ENCODE results near the gene POU6F2. TPM values are rescaled to one million over a fixed set of nuclear protein-coding genes. Genes with fewer than 3 reads are reported as not detected.

Gene POU6F2
- polyA plus RNA-seq, 2 of the 4 experiments (the other 2 are of a cell fraction), result not detected

DNA sequence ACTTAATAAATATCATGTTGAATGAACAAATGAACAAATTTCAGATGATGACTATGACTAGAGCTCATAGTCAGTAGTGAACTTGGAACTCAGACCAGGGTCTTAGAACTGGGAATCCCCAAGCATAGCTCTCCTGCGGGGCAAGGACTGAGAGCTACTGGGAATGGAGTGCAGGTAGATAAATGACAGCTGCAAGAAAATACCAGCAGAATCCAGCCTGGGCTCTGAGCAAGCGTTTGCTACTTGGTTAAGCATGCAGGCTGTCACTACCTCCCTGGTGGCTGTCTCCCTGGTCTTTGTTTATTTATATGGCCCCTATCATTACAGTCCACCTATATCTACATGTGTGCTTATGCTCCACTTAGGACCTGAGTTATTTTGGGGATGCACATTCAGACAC lies 208.4 kb downstream of the POU6F2 start:
- 10% methylated on average over 2 of the region's 2 CpGs for WGBS (ENCODE audit: missing lambda C conversion rate)
- H3K4me1 ChIP-seq, result no peaks in the 10 kb centered on the region
- H3K27ac ChIP-seq, result no peak overlapping the region
- ATAC-seq (no peak), FAIRE-seq (no peak), DNase-seq (ENCODE audit: low read depth in 1 of 2, low spot score in 1 of 2) (no peak)
- no peaks in the 10 kb centered on the region for H3K9me3 ChIP-seq
- TF ChIP-seq, protein P1, sequence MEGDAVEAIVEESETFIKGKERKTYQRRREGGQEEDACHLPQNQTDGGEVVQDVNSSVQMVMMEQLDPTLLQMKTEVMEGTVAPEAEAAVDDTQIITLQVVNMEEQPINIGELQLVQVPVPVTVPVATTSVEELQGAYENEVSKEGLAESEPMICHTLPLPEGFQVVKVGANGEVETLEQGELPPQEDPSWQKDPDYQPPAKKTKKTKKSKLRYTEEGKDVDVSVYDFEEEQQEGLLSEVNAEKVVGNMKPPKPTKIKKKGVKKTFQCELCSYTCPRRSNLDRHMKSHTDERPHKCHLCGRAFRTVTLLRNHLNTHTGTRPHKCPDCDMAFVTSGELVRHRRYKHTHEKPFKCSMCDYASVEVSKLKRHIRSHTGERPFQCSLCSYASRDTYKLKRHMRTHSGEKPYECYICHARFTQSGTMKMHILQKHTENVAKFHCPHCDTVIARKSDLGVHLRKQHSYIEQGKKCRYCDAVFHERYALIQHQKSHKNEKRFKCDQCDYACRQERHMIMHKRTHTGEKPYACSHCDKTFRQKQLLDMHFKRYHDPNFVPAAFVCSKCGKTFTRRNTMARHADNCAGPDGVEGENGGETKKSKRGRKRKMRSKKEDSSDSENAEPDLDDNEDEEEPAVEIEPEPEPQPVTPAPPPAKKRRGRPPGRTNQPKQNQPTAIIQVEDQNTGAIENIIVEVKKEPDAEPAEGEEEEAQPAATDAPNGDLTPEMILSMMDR (IDR thresholded peaks at IDR 0.05), result no peak
- TF ChIP-seq USF2 (IDR thresholded peaks at IDR 0.05) (no peak), EHMT2 (IDR thresholded peaks at IDR 0.05; ENCODE audit: low read depth) (no peak), MAFK (IDR thresholded peaks at IDR 0.05; ENCODE audit: partially characterized antibody) (no peak), ZC3H11A (IDR thresholded peaks at IDR 0.05) (no peak), ZSCAN20 (CRISPR knock-in tag; IDR thresholded peaks at IDR 0.05) (no peak), RFX5 (IDR thresholded peaks at IDR 0.05) (no peak), BHLHE40 (IDR thresholded peaks at IDR 0.05; ENCODE audit: low read depth, low read length) (no peak), HOXB13 (CRISPR knock-in tag; IDR thresholded peaks at IDR 0.05; ENCODE audit: low read depth) (no peak), SMC3 (IDR thresholded peaks at IDR 0.05) (no peak), RAD21 (conservative IDR thresholded peaks at IDR 0.05 in 1 of 2, IDR thresholded peaks at IDR 0.05 in 1 of 2) (no peak), MYC (IDR thresholded peaks at IDR 0.05; ENCODE audit: borderline replicate concordance, low read length) (no peak), HOXA7 (CRISPR knock-in tag; IDR thresholded peaks at IDR 0.05) (no peak), POLR2AphosphoS2 (conservative IDR thresholded peaks at IDR 0.05; ENCODE audit: low read length) (no peak), TP53 (CRISPR knock-in tag; IDR thresholded peaks at IDR 0.05) (no peak), FOXS1 (CRISPR knock-in tag; IDR thresholded peaks at IDR 0.05) (no peak), FOSB (CRISPR knock-in tag; IDR thresholded peaks at IDR 0.05) (no peak), CBX8 (IDR thresholded peaks at IDR 0.05) (no peak)
- no peak overlapping the region for H3K4me3 ChIP-seq
- ChIA-PET POLR2A (no interaction called here), CTCF (interaction anchor here (1.1 kb wide), 1 partner anchor 10 kb away, joined by 3 read pairs; no protein-coding TSS in a partner anchor)
- no peak overlapping the region for H3K4me2 ChIP-seq

DNA sequence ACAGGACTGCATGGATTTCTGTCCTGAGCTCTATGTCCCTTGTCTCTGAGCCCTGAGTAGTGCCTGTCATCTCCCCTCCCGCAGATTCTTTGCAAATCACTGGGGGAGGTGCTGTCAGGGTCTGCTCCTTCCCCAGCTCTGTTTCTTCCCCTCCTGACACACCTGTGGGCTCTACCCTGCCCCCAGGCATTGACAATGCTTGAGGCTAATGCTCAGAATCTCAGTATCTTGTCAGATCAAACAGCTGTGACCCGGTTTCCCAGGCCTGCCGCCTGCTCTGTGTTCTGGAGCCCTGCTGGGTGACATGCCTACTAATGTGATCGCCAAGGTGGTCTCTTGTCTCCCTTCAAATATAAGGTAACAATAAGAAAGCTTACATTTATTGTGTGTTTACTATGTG lies 209.0 kb downstream of the POU6F2 start:
- ATAC-seq (no peak), DNase-seq (ENCODE audit: low read depth in 1 of 2, low spot score in 1 of 2) (no peak), FAIRE-seq (no peak)
- Histone ChIP-seq H3K27ac (no peak overlapping the region), H3K4me2 (no peak overlapping the region), H3K4me3 (no peak overlapping the region), H3K4me1 (no peaks in the 10 kb centered on the region), H3K9me3 (no peaks in the 10 kb centered on the region)
- CTCF ChIA-PET, result interaction anchor here (1.1 kb wide), 1 partner anchor 9 kb away, joined by 3 read pairs; no protein-coding TSS in a partner anchor
- TF ChIP-seq RCOR1 (IDR thresholded peaks at IDR 0.05; ENCODE audit: low read depth, low read length) (no peak), CBX2 (IDR thresholded peaks at IDR 0.05; ENCODE audit: borderline replicate concordance, low read depth) (no peak), HOXB5 (CRISPR knock-in tag; IDR thresholded peaks at IDR 0.05) (no peak), HEYL (CRISPR knock-in tag; IDR thresholded peaks at IDR 0.05) (no peak), CHD4 (IDR thresholded peaks at IDR 0.05; ENCODE audit: borderline replicate concordance) (no peak), JUN (IDR thresholded peaks at IDR 0.05) (no peak), BCL3 (IDR thresholded peaks at IDR 0.05) (no peak), E2F6 (IDR thresholded peaks at IDR 0.05; ENCODE audit: borderline replicate concordance, low read depth) (no peak), HOXB13 (CRISPR knock-in tag; IDR thresholded peaks at IDR 0.05; ENCODE audit: low read depth) (no peak), MAZ (IDR thresholded peaks at IDR 0.05; ENCODE audit: borderline replicate concordance, low read depth, low read length) (no peak), TFCP2L1 (CRISPR knock-in tag; IDR thresholded peaks at IDR 0.05) (no peak)
- TF ChIP-seq, protein P1 (IDR thresholded peaks at IDR 0.05), result no peak
- 12% methylated on average over 4 of the region's 4 CpGs for WGBS (ENCODE audit: missing lambda C conversion rate)
- POLR2A ChIA-PET, result no interaction called here
